Esophagus muscularis mucosa (tissue), 3 donors: Measurements from ENCODE around the gene XRCC1.

Experiments used
- POLR2A ChIP-seq: fragments of 450-650 bp; IDR thresholded peaks from one replicate; pipeline ENCODE4 v1.6.1; 2017; ENCODE audit warnings: antibody characterized with exemption, moderate library complexity, mild to moderate bottlenecking, low read depth
- POLR2AphosphoS5 ChIP-seq, 2 donors: sonication (generic); formaldehyde crosslinking; IDR thresholded peaks; one replicate each; pipeline ENCODE4 v1.6.1; 2017; ENCODE audit warnings: antibody characterized with exemption in 2 of 2
- TF ChIP-seq, protein P1 (sequence below), 3 experiments: fragments of 200-600 bp in 2 of 3; fragments of 450-650 bp in 1 of 3; sonication (generic) in 2 of 3; IDR thresholded peaks; one replicate each; pipeline ENCODE4 v1.5.1; 2017 to 2019; ENCODE audit warnings: antibody characterized with exemption in 3 of 3, mild to moderate bottlenecking in 2 of 3, moderate library complexity in 1 of 3

DNA sequence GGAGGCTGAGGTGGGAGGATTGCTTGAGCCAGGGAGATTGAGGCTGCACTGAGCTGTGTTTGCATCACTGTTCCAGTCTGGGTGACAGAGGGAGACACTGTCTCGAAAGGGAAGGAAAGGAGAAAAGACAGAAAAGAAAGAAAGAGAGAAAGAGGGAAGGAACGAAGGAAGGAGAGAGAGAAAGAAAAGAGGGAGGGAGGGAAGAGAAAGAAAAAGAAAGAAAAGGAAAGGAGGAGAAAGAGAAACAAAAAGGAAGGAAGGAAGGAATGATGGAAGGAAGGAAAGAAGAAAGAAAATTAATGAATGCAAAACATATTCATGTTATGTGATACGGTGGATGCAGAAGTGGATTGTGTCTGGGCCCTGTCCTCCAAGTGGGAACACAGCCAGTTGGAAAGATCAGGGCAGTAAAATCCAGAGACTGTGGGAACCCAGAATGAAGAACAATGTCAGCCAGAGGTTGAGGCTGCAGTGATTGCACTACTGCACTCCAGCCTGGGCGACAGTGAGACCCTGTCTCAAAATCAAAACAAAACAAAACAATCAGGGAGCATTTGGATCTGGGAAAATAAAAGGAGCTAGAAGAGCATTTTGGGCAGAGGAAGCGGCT, 77.0 kb downstream of the XRCC1 start:
- TF ChIP-seq, protein P1, sequence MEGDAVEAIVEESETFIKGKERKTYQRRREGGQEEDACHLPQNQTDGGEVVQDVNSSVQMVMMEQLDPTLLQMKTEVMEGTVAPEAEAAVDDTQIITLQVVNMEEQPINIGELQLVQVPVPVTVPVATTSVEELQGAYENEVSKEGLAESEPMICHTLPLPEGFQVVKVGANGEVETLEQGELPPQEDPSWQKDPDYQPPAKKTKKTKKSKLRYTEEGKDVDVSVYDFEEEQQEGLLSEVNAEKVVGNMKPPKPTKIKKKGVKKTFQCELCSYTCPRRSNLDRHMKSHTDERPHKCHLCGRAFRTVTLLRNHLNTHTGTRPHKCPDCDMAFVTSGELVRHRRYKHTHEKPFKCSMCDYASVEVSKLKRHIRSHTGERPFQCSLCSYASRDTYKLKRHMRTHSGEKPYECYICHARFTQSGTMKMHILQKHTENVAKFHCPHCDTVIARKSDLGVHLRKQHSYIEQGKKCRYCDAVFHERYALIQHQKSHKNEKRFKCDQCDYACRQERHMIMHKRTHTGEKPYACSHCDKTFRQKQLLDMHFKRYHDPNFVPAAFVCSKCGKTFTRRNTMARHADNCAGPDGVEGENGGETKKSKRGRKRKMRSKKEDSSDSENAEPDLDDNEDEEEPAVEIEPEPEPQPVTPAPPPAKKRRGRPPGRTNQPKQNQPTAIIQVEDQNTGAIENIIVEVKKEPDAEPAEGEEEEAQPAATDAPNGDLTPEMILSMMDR (IDR thresholded peaks at IDR 0.05), result no peak
- TF ChIP-seq POLR2AphosphoS5 (IDR thresholded peaks at IDR 0.05) (no peak), POLR2A (no peak)
